Pancreas (tissue), 10 donors: Measurements from ENCODE around the gene SEC22C. TPM values are rescaled to one million over a fixed set of nuclear protein-coding genes. Genes with fewer than 3 reads are reported as not detected.
A peak's percentile ranks its signal among the peaks of the same experiment; 100 is the strongest.
"Not testable (repeated sequence)": the region's sequence is repeated elsewhere in the genome, so short reads cannot be mapped to it uniquely, and the experiment has no call there.

Experiments used
- ATAC-seq, 4 donors: fragments of 200-7000 bp; cut with Tn5 transposase; one replicate each; pipeline versions ENCODE4 v1.8.0 to v1.9.1; 2020; ENCODE audit warnings: mild to moderate bottlenecking in 4 of 4, moderate library complexity in 4 of 4
- DNase-seq, 6 donors: peaks; one replicate each; pipeline ENCODE4 v3.0.0-alpha.2; 2020
- FAIRE-seq: peaks from 2 replicates; lab custom pipeline; 2012; peaks lifted over from hg19 to GRCh38; lab: Jason Lieb, UNC
- H3K27ac ChIP-seq, 4 donors: fragments of 200-600 bp; sonication (generic); 1 replicate in 3 of 4; 2 replicates in 1 of 4; pipeline versions ENCODE4 v1.5.0 to v1.8.0; 2020
- H3K27me3 ChIP-seq, 4 donors: fragments of 200-600 bp; one replicate each; pipeline ENCODE4 v1.8.0; 2021
- H3K36me3 ChIP-seq, 3 donors: fragments of 200-600 bp; sonication (generic) in 1 of 3; one replicate each; pipeline versions ENCODE4 v1.5.0 to v1.8.0; 2020 to 2021
- H3K4me1 ChIP-seq, 3 donors: fragments of 200-600 bp; one replicate each; pipeline ENCODE4 v1.8.0; 2021
- H3K4me3 ChIP-seq, 4 donors: fragments of 200-600 bp; sonication (generic) in 2 of 4; one replicate each; pipeline versions ENCODE4 v1.5.0 to v1.8.0; 2020 to 2021
- H3K9me3 ChIP-seq, 4 donors: fragments of 200-600 bp; one replicate each; pipeline ENCODE4 v1.8.0; 2021
- CTCF ChIP-seq, 4 donors: fragments of 200-600 bp; sonication (generic) in 3 of 4; IDR thresholded peaks; one replicate each; pipeline versions ENCODE4 v1.5.0 to v1.8.0; 2021; ENCODE audit warnings: antibody characterized with exemption in 4 of 4
- WGBS, 2 donors: extraction: QIAGEN DNeasy Blood & Tissue Kit; methylation state at CpG; one replicate each; pipeline ENCODE4 v1.1.7; 2013; 5-methylcytosine and 5-hydroxymethylcytosine counted together
- intact Hi-C, 3 donors: fragments of 100-400 bp; cut with DNase I; formaldehyde crosslinking; loops; one replicate each; pipeline versions ENCODE4 v1.11.1 to v1.14.2; 2022
- polyA plus RNA-seq, 2 donors: library from polyadenylated mRNA; stranded (reverse); fragments of 200-250 nt; gene quantifications; one replicate each; pipeline ENCODE4 v1.2.3, GENCODE V29; 2013
- total RNA-seq, 6 donors: library from RNA; stranded (reverse); fragmentation: NEBNext Ultra II Directional in 4 of 6; extraction: Animal tissue kit (Norgen Biotek cat#: 25700) in 4 of 6; gene quantifications; one replicate each; pipeline versions ENCODE4 v1.2.1 to v1.2.4, GENCODE V29; 2021 to 2023
- donor health status: healthy with polysubstance abuse.
- donor health status: DM: no; HTN: no; CAD: no; lungs with moderate emphysema.
- donor health status: DM: no; HTN: no; CAD: no.
- donor health status: control.
- donor health status: control.
- donor health status: Bipolar disorder and iron deficiency.
- donor health status: DM: yes; HTN: yes; CAD: no.
- donor health status: DM: no; HTN: no; CAD: no.
- donor health status: DM: no; HTN: no; CAD: no.
- donor health status: DM: yes; HTN: yes; CAD: no.

Gene SEC22C
- total and polyA plus RNA-seq, 8 donors: 12.0 to 26.1 (median 21.7) TPM

GRCh38 chr3:42582474-42583070 is 805 bp upstream of the SEC22C start:
- no peak for DNase-seq
- 0 to 1% methylated on average over 3 of the region's 3 CpGs for WGBS, 2 donors
- no peak for FAIRE-seq
- TF ChIP-seq CTCF (IDR thresholded peaks at IDR 0.05): no peak
- no peaks in the 10 kb centered on the region for H3K9me3 ChIP-seq
- H3K27me3 ChIP-seq: no peaks in the 10 kb centered on the region
- no peak for ATAC-seq
- intact Hi-C loops: loop anchor here in 1 of 3 donors (10.0 kb wide), 1 partner anchor 162 kb away; no protein-coding TSS in a partner anchor
- H3K36me3 ChIP-seq: no peaks in the 10 kb centered on the region
- peak overlapping the region; percentile 71 to 95 (median 86) for H3K4me3 ChIP-seq
- H3K27ac ChIP-seq: peak overlapping the region; percentile 72 to 84 (median 81)
- H3K4me1 ChIP-seq: peaks cover 3 to 11% (median 9%) of the 10 kb centered on the region in 3 donors

DNA sequence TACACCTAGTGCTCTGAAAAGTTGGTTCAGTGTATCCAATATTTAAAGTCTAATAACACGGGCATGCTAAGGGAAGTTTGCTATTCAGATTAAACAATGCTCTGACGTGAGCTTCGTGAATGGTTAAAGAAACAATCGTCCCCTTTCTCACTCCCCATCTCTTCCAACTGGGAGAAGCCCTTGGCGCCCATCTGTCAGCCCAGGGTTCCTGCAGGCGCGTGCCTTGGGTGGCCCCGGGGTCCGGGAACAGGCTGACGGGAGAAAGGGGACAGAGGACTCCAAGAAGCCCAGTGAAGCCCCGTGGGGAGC is 413 bp downstream of the SEC22C start:
- no peaks in the 10 kb centered on the region for H3K36me3 ChIP-seq
- DNase-seq (no peak), FAIRE-seq (no peak), ATAC-seq (no peak)
- peaks cover 3 to 11% (median 9%) of the 10 kb centered on the region in 3 donors for H3K4me1 ChIP-seq
- intact Hi-C loops: loop anchor here in 1 of 3 donors (10.0 kb wide), 1 partner anchor 163 kb away; no protein-coding TSS in a partner anchor
- no peaks in the 10 kb centered on the region for H3K27me3 ChIP-seq
- peak overlapping the region; percentile 71 to 95 (median 86) for H3K4me3 ChIP-seq
- H3K9me3 ChIP-seq: no peaks in the 10 kb centered on the region
- H3K27ac ChIP-seq: peak overlapping the region; percentile 72 to 84 (median 81)
- no peak for TF ChIP-seq CTCF (IDR thresholded peaks at IDR 0.05)
- WGBS, 2 donors: 1% methylated on average over 11 of the region's 11 CpGs

GRCh38 chr3:42579346-42579745 is 2.4 kb downstream of the SEC22C start:
- WGBS, 2 donors: 93 to 95% methylated on average over 4 of the region's 4 CpGs
- intact Hi-C loops, H3K27ac ChIP-seq, H3K9me3 ChIP-seq, DNase-seq, H3K27me3 ChIP-seq, H3K36me3 ChIP-seq, FAIRE-seq, H3K4me3 ChIP-seq, ATAC-seq: not testable (repeated sequence)
- H3K4me1 ChIP-seq: peaks cover 3 to 11% (median 9%) of the 10 kb centered on the region in 3 donors

GRCh38 chr3:42578054-42578453 is 3.7 kb downstream of the SEC22C start:
- FAIRE-seq: no peak

DNA sequence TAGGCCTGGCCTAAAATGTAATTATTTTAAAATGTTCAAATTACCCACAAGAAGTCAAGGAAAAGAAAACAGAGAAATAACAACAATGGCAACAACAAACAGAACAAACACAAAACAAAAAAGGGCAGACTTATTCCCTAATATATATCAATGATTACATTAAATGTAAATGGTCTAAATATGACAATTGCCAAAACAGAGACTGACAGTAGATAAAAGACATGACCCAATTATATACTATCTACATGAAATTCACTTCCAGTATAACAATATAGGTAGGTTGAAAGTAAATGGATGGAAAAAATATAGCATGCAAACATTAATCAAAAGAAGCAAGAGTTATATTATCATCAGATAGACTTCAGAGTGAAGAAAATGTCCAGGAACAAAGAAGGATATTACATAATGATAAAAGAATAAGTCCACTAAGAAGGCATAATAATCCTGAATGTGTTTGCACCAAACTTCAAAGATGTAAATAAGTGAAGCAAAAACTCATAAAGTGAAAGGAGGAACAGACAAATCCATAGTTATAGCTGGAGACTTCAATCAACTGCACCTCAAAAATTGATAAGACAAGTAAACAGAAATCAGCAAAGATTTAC is 6.5 kb downstream of the SEC22C start:
- intact Hi-C loops: no loop called here
- H3K27me3 ChIP-seq: no peaks in the 10 kb centered on the region
- FAIRE-seq (no peak), DNase-seq (no peak), ATAC-seq (no peak)
- H3K9me3 ChIP-seq: no peaks in the 10 kb centered on the region
- TF ChIP-seq CTCF (IDR thresholded peaks at IDR 0.05): no peak
- no peak overlapping the region for H3K4me3 ChIP-seq
- H3K27ac ChIP-seq: no peak overlapping the region
- H3K4me1 ChIP-seq: no peaks in the 10 kb centered on the region
- peaks cover 0 to 8% (median 0%) of the 10 kb centered on the region in 3 donors for H3K36me3 ChIP-seq

More at GRCh38 chr3:42578054-42578453, 3.7 kb downstream of the SEC22C start:
- H3K9me3 ChIP-seq: no peaks in the 10 kb centered on the region
- no peak for ATAC-seq
- no peak for TF ChIP-seq CTCF (IDR thresholded peaks at IDR 0.05)
- intact Hi-C loops: no loop called here
- WGBS, 2 donors: 93 to 94% methylated on average over 4 of the region's 4 CpGs
- DNase-seq: no peak
- no peak overlapping the region for H3K27ac ChIP-seq
- no peak overlapping the region for H3K4me3 ChIP-seq
- H3K4me1 ChIP-seq: peaks cover 3 to 11% (median 9%) of the 10 kb centered on the region in 3 donors
- no peaks in the 10 kb centered on the region for H3K27me3 ChIP-seq
- peaks cover 0 to 8% (median 0%) of the 10 kb centered on the region in 3 donors for H3K36me3 ChIP-seq
